ENCODE data around the gene TMEM132A. TPM values are rescaled to one million over a fixed set of nuclear protein-coding genes. Genes with fewer than 3 reads are reported as not detected.

TMEM132A gene
- total and polyA plus RNA-seq, 4 donors: 1.6 to 8.9 (median 3.5) TPM

- no peak overlapping the region for H3K4me3 ChIP-seq (ENCODE audit: low read length in 2 of 2)
- ATAC-seq (ENCODE audit: low FRiP score) (no peak), DNase-seq (peak in 1 of 2 donors; percentile 69)
- no peaks in the 10 kb centered on the region for H3K4me1 ChIP-seq (ENCODE audit: control insufficient read depth in 1 of 2, insufficient read depth in 2 of 2, low read length in 2 of 2)
- H3K27ac ChIP-seq (ENCODE audit: low read depth in 1 of 2, low read length in 2 of 2): no peak overlapping the region
- no peaks in the 10 kb centered on the region for H3K9me3 ChIP-seq (ENCODE audit: control insufficient read depth, low read length)
- no peaks in the 10 kb centered on the region for H3K27me3 ChIP-seq (ENCODE audit: control insufficient read depth in 1 of 2, insufficient read depth in 2 of 2, low read length in 1 of 2)
- 85 to 93% methylated on average over 3 of the region's 3 CpGs for WGBS, 2 donors
- intact Hi-C loops (cut with DNase I): loop anchor here (5.0 to 10.0 kb wide), 3 partner anchors 37 to 255 kb away; partner anchors contain the start of gene VPS37C (in 1 of the 2)
- no peaks in the 10 kb centered on the region for H3K36me3 ChIP-seq (ENCODE audit: control insufficient read depth in 1 of 2, insufficient read depth in 2 of 2, low read length in 1 of 2)
Observed at GRCh38 chr11:60910281-60910687, 14.0 kb upstream of the TMEM132A start.

GRCh38 chr11:60910711-60911380 lies 13.4 kb upstream of the TMEM132A start:
- no peak overlapping the region for H3K4me3 ChIP-seq (ENCODE audit: low read length in 2 of 2)
- WGBS, 2 donors: 68 to 72% methylated on average over 5 of the region's 5 CpGs
- H3K27me3 ChIP-seq (ENCODE audit: control insufficient read depth in 1 of 2, insufficient read depth in 2 of 2, low read length in 1 of 2): no peaks in the 10 kb centered on the region
- H3K27ac ChIP-seq (ENCODE audit: low read depth in 1 of 2, low read length in 2 of 2): no peak overlapping the region
- H3K36me3 ChIP-seq (ENCODE audit: control insufficient read depth in 1 of 2, insufficient read depth in 2 of 2, low read length in 1 of 2): no peaks in the 10 kb centered on the region
- no peak for ATAC-seq (ENCODE audit: low FRiP score)
- H3K9me3 ChIP-seq (ENCODE audit: control insufficient read depth, low read length): no peaks in the 10 kb centered on the region
- DNase-seq: no peak
- H3K4me1 ChIP-seq (ENCODE audit: control insufficient read depth in 1 of 2, insufficient read depth in 2 of 2, low read length in 2 of 2): no peaks in the 10 kb centered on the region
- intact Hi-C loops (cut with DNase I): loop anchor here (5.0 to 10.0 kb wide), 3 partner anchors 36 to 254 kb away; partner anchors contain the start of gene VPS37C (in 1 of the 2)

DNA sequence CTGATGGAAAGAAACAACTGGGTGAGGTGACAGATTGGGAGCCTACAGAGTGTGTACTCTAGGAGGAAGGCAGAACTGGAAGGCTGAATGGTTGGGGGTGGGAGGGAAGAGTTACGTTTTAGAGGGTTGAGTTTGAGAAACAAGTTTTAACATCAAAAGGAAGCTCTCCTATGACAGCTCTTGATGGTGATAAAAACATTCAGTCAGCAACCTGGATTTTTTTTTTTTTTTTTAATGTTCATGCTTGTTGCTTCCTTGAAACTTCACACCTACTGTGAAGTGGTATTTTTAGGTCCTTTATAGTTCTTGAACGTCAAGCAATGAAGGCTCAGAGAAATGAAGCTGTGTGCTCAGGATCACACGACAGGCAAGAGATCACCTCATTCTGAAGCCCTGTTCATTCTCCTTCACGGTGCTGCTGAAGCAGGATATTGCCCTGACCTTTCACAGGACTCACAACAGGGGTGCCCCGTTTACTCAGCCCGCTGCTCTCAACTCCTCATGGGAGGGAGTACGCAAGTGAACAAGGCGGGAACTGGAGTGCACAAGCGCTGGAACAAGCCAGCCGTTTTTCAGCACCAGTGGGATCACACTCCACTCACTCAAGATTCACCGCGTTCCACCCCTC lies 11.9 kb upstream of the TMEM132A start:
- 71 to 73% methylated on average over 12 of the region's 12 CpGs for WGBS, 2 donors
- H3K4me1 ChIP-seq (ENCODE audit: control insufficient read depth in 1 of 2, insufficient read depth in 2 of 2, low read length in 2 of 2): no peaks in the 10 kb centered on the region

DNA sequence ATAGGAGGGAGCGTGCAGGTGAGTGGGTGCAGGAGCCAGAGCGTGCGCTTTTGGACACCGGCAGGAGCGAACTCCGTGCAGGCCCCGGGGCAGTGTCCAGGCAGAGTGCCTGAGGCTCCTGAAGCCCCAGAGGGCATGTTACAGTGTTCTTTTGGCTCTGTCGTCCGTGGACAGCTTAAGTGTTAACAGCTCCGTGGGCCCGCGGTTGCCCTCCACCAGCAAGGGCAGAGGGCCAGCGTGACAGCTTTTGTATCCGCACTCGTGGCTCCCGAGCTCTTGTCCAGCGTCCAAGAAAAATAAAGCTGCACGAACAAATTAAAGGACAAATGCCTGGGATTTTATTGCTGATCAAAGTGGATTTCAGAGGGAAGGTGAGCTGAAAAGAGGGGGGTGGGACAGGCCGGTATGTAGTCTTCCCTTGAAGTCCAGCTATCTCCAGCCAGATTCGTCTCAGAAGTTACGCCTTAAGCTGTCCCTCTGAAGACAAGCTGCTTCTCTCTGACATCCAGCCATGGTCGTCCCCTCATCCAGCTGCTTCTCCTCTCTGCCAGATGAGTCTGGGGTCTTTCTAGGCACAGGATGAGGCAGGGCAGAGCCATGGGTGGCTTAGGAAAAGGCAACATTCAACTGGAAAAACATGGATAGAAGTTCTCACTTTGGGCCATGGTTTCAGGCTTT lies 11.3 kb upstream of the TMEM132A start:
- intact Hi-C loops (cut with DNase I): loop anchor here (5.0 to 10.0 kb wide), 3 partner anchors 34 to 252 kb away; partner anchors contain the start of gene VPS37C (in 1 of the 2)
- no peak overlapping the region for H3K4me3 ChIP-seq (ENCODE audit: low read length in 2 of 2)

More for the DNA sequence above, 11.9 kb upstream of the TMEM132A start:
- no peak for DNase-seq
- Histone ChIP-seq H3K36me3 (ENCODE audit: control insufficient read depth in 1 of 2, insufficient read depth in 2 of 2, low read length in 1 of 2) (no peaks in the 10 kb centered on the region), H3K27ac (ENCODE audit: low read depth in 1 of 2, low read length in 2 of 2) (no peak overlapping the region), H3K27me3 (ENCODE audit: control insufficient read depth in 1 of 2, insufficient read depth in 2 of 2, low read length in 1 of 2) (no peaks in the 10 kb centered on the region), H3K4me3 (ENCODE audit: low read length in 2 of 2) (no peak overlapping the region), H3K9me3 (ENCODE audit: control insufficient read depth, low read length) (no peaks in the 10 kb centered on the region)
- intact Hi-C loops (cut with DNase I): loop anchor here (5.0 to 10.0 kb wide), 3 partner anchors 35 to 252 kb away; partner anchors contain the start of gene VPS37C (in 1 of the 2)
- no peak for ATAC-seq (ENCODE audit: low FRiP score)

GRCh38 chr11:60913793-60914632 lies 10.2 kb upstream of the TMEM132A start, which contains the start of gene TMEM109:
Gene TMEM109, plus strand, starts transcription at chr11:60914158. Its CDS starts 5,536 bp downstream, at chr11:60919694.
- DNase-seq (peak; percentile 92 to 93), ATAC-seq (ENCODE audit: low FRiP score) (peak; percentile 92)
- intact Hi-C loops (cut with DNase I): loop anchor here (5.0 to 10.0 kb wide), 3 partner anchors 33 to 251 kb away; partner anchors contain the start of gene VPS37C (in 1 of the 2)
- H3K9me3 ChIP-seq (ENCODE audit: control insufficient read depth, low read length): no peaks in the 10 kb centered on the region
- H3K27ac ChIP-seq (ENCODE audit: low read depth in 1 of 2, low read length in 2 of 2): peak within 1 kb of the TSS; percentile 83 to 96
- H3K4me3 ChIP-seq (ENCODE audit: low read length in 2 of 2): peak within 1 kb of the TSS; percentile 43 to 90
- 0% methylated on average over 56 to 70 of the region's 70 CpGs for WGBS, 2 donors
- no peaks in the 10 kb centered on the region for H3K27me3 ChIP-seq (ENCODE audit: control insufficient read depth in 1 of 2, insufficient read depth in 2 of 2, low read length in 1 of 2)
- no peaks in the 10 kb centered on the region for H3K36me3 ChIP-seq (ENCODE audit: control insufficient read depth in 1 of 2, insufficient read depth in 2 of 2, low read length in 1 of 2)
- no peaks in the 10 kb centered on the region for H3K4me1 ChIP-seq (ENCODE audit: control insufficient read depth in 1 of 2, insufficient read depth in 2 of 2, low read length in 2 of 2)

More for the DNA sequence above, 11.3 kb upstream of the TMEM132A start:
- H3K36me3 ChIP-seq (ENCODE audit: control insufficient read depth in 1 of 2, insufficient read depth in 2 of 2, low read length in 1 of 2): no peaks in the 10 kb centered on the region
- DNase-seq: peak in 1 of 2 donors; percentile 73
- H3K27me3 ChIP-seq (ENCODE audit: control insufficient read depth in 1 of 2, insufficient read depth in 2 of 2, low read length in 1 of 2): no peaks in the 10 kb centered on the region
- WGBS, 2 donors: 40 to 43% methylated on average over 22 of the region's 22 CpGs
- no peaks in the 10 kb centered on the region for H3K4me1 ChIP-seq (ENCODE audit: control insufficient read depth in 1 of 2, insufficient read depth in 2 of 2, low read length in 2 of 2)
- H3K27ac ChIP-seq (ENCODE audit: low read depth in 1 of 2, low read length in 2 of 2): peak overlapping the region; percentile 82 to 83
- no peaks in the 10 kb centered on the region for H3K9me3 ChIP-seq (ENCODE audit: control insufficient read depth, low read length)
- no peak for ATAC-seq (ENCODE audit: low FRiP score)

GRCh38 chr11:60914633-60915247 lies 9.5 kb upstream of the TMEM132A start:
- DNase-seq: no peak
- 0 to 1% methylated on average over 31 of the region's 31 CpGs for WGBS, 2 donors
- intact Hi-C loops (cut with DNase I): loop anchor here (5.0 to 10.0 kb wide), 3 partner anchors 33 to 250 kb away; partner anchors contain the start of gene VPS37C (in 1 of the 2)
- H3K9me3 ChIP-seq (ENCODE audit: control insufficient read depth, low read length): no peaks in the 10 kb centered on the region
- peak; percentile 73 for ATAC-seq (ENCODE audit: low FRiP score)
- no peaks in the 10 kb centered on the region for H3K27me3 ChIP-seq (ENCODE audit: control insufficient read depth in 1 of 2, insufficient read depth in 2 of 2, low read length in 1 of 2)
- H3K4me3 ChIP-seq (ENCODE audit: low read length in 2 of 2): peak overlapping the region; percentile 43 to 90
- no peaks in the 10 kb centered on the region for H3K36me3 ChIP-seq (ENCODE audit: control insufficient read depth in 1 of 2, insufficient read depth in 2 of 2, low read length in 1 of 2)
- no peaks in the 10 kb centered on the region for H3K4me1 ChIP-seq (ENCODE audit: control insufficient read depth in 1 of 2, insufficient read depth in 2 of 2, low read length in 2 of 2)
- peak overlapping the region in 1 of 2 donors; percentile 96 for H3K27ac ChIP-seq (ENCODE audit: low read depth in 1 of 2, low read length in 2 of 2)

GRCh38 chr11:60915248-60915914 lies 8.9 kb upstream of the TMEM132A start:
- intact Hi-C loops (cut with DNase I): loop anchor here (10.0 kb wide), 2 partner anchors 239 to 249 kb away; partner anchors contain the start of gene VPS37C (in 1 of the 2)
- Histone ChIP-seq H3K9me3 (ENCODE audit: control insufficient read depth, low read length) (no peaks in the 10 kb centered on the region), H3K27me3 (ENCODE audit: control insufficient read depth in 1 of 2, insufficient read depth in 2 of 2, low read length in 1 of 2) (no peaks in the 10 kb centered on the region), H3K27ac (ENCODE audit: low read depth in 1 of 2, low read length in 2 of 2) (peak overlapping the region in 1 of 2 donors; percentile 49), H3K36me3 (ENCODE audit: control insufficient read depth in 1 of 2, insufficient read depth in 2 of 2, low read length in 1 of 2) (no peaks in the 10 kb centered on the region), H3K4me1 (ENCODE audit: control insufficient read depth in 1 of 2, insufficient read depth in 2 of 2, low read length in 2 of 2) (no peaks in the 10 kb centered on the region), H3K4me3 (ENCODE audit: low read length in 2 of 2) (peak overlapping the region; percentile 43 to 90)
- WGBS, 2 donors: 6 to 7% methylated on average over 17 of the region's 17 CpGs
- ATAC-seq (ENCODE audit: low FRiP score) (peak; percentile 51), DNase-seq (peak; percentile 80 to 88)

Measured in aorta (tissue), 5 donors.